H9 (cell line): ENCODE results near the gene CDH23. TPM values are rescaled to one million over a fixed set of nuclear protein-coding genes. Genes with fewer than 3 reads are reported as not detected.

Source experiments
- DNase-seq: peaks from one replicate; pipeline ENCODE4 v3.0.0-alpha.2; 2017
- H2AFZ ChIP-seq: one replicate; pipeline ENCODE4 v1.6.1; 2013; ENCODE audit warnings: mild to moderate bottlenecking, low read length, control low read depth, moderate library complexity
- H2AK5ac ChIP-seq: 2 replicates; pipeline ENCODE4 v1.6.1; 2013; ENCODE audit warnings: low read length, control low read depth, mixed read lengths; ENCODE audit not compliant: insufficient read length
- H2BK120ac ChIP-seq: one replicate; pipeline ENCODE4 v1.6.1; 2013; ENCODE audit warnings: low read depth, mild to moderate bottlenecking, low read length, control low read depth, inconsistent platforms; ENCODE audit not compliant: poor library complexity, severe bottlenecking
- H2BK12ac ChIP-seq: 2 replicates; pipeline ENCODE4 v1.6.1; 2013; ENCODE audit warnings: low read length, control low read depth, mixed read lengths, low read depth; ENCODE audit not compliant: insufficient read length
- H2BK15ac ChIP-seq: 2 replicates; pipeline ENCODE4 v1.6.1; 2013; ENCODE audit warnings: low read depth, low read length, control low read depth
- H2BK20ac ChIP-seq: one replicate; pipeline ENCODE4 v1.6.1; 2013; ENCODE audit warnings: low read depth, mild to moderate bottlenecking, low read length, control low read depth, inconsistent platforms; ENCODE audit not compliant: poor library complexity, severe bottlenecking
- H2BK5ac ChIP-seq: 2 replicates; pipeline ENCODE4 v1.6.1; 2013; ENCODE audit warnings: low read length, control low read depth, mixed read lengths; ENCODE audit not compliant: insufficient read length
- H3K14ac ChIP-seq: 2 replicates; pipeline ENCODE4 v1.6.1; 2013; ENCODE audit warnings: low read length, control low read depth; ENCODE audit not compliant: insufficient read depth
- H3K18ac ChIP-seq: 2 replicates; pipeline ENCODE4 v1.6.1; 2013; ENCODE audit warnings: low read depth, mild to moderate bottlenecking, mixed read lengths, low read length, control low read depth; ENCODE audit not compliant: insufficient read length
- H3K23ac ChIP-seq: 2 replicates; pipeline ENCODE4 v1.6.1; 2013; ENCODE audit warnings: low read length, control low read depth, mixed read lengths, low read depth; ENCODE audit not compliant: insufficient read length
- H3K23me2 ChIP-seq: 2 replicates; pipeline ENCODE4 v1.6.1; 2013; ENCODE audit warnings: low read depth, mild to moderate bottlenecking, mixed read lengths, low read length, control low read depth; ENCODE audit not compliant: insufficient read length, poor library complexity, severe bottlenecking
- H3K27ac ChIP-seq: 2 replicates; pipeline ENCODE4 v1.5.1; 2013; ENCODE audit warnings: low read length, control low read depth, mixed read lengths, low read depth; ENCODE audit not compliant: insufficient read length
- H3K27me3 ChIP-seq: 2 replicates; pipeline ENCODE4 v1.6.1; 2013; ENCODE audit warnings: low read length, control low read depth, inconsistent platforms; ENCODE audit not compliant: insufficient read depth
- H3K4ac ChIP-seq: 2 replicates; pipeline ENCODE4 v1.6.1; 2013; ENCODE audit warnings: low read depth, mild to moderate bottlenecking, control low read depth, inconsistent platforms, low read length, moderate library complexity
- H3K4me1 ChIP-seq: 2 replicates; pipeline ENCODE4 v1.6.1; 2013; ENCODE audit warnings: low read length, control low read depth, inconsistent platforms; ENCODE audit not compliant: insufficient read depth
- H3K4me2 ChIP-seq: 2 replicates; pipeline ENCODE4 v1.6.1; 2013; ENCODE audit warnings: low read length, control low read depth, mixed read lengths; ENCODE audit not compliant: insufficient read length, insufficient read depth
- H3K56ac ChIP-seq: 2 replicates; pipeline ENCODE4 v1.6.1; 2013; ENCODE audit warnings: low read depth, mild to moderate bottlenecking, mixed read lengths, low read length, control low read depth; ENCODE audit not compliant: insufficient read length
- H3K79me1 ChIP-seq: 2 replicates; pipeline ENCODE4 v1.6.1; 2013; ENCODE audit warnings: low read depth, mild to moderate bottlenecking, moderate library complexity, low read length, control low read depth, inconsistent platforms; ENCODE audit not compliant: insufficient read depth, poor library complexity, severe bottlenecking
- H3K79me2 ChIP-seq: 2 replicates; pipeline ENCODE4 v1.6.1; 2013; ENCODE audit warnings: low read length, control low read depth, inconsistent platforms; ENCODE audit not compliant: insufficient read depth
- H3K9ac ChIP-seq: 2 replicates; pipeline ENCODE4 v1.6.1; 2013; ENCODE audit warnings: low read length, control low read depth, mixed read lengths; ENCODE audit not compliant: insufficient read length; ENCODE audit errors: extremely low read depth
- H3K9me3 ChIP-seq: one replicate; pipeline ENCODE4 v1.6.1; 2013; ENCODE audit warnings: low read depth, low read length, inconsistent platforms; ENCODE audit not compliant: control insufficient read depth
- H3T11ph ChIP-seq: one replicate; pipeline ENCODE4 v1.6.1; 2013; ENCODE audit warnings: mild to moderate bottlenecking, low read length, control low read depth, inconsistent platforms
- H4K20me1 ChIP-seq: one replicate; pipeline ENCODE4 v1.6.1; 2013; ENCODE audit not compliant: control insufficient read depth, insufficient read length, insufficient read depth
- H4K5ac ChIP-seq: 2 replicates; pipeline ENCODE4 v1.6.1; 2013; ENCODE audit warnings: low read depth, mild to moderate bottlenecking, mixed read lengths, low read length, control low read depth; ENCODE audit not compliant: insufficient read length
- H4K8ac ChIP-seq: replicated peaks from 2 replicates; pipeline ENCODE4 v1.6.1; 2013; ENCODE audit warnings: low read length, control low read depth, mixed read lengths, low read depth; ENCODE audit not compliant: insufficient read length
- H4K91ac ChIP-seq: 2 replicates; pipeline ENCODE4 v1.6.1; 2013; ENCODE audit warnings: low read depth, mild to moderate bottlenecking, moderate library complexity, mixed read lengths, low read length, control low read depth; ENCODE audit not compliant: insufficient read length
- H3K27ac Mint-ChIP-seq, 3 experiments: 2 replicates in 2 of 3; 3 replicates in 1 of 3; pipeline ENCODE4 v1.8.0; 2020 to 2021; ENCODE audit warnings: mixed read lengths in 3 of 3, mild to moderate bottlenecking in 1 of 3, moderate library complexity in 1 of 3
- H3K27me3 Mint-ChIP-seq: 2 replicates; pipeline ENCODE4 v1.8.0; 2021; ENCODE audit warnings: low read depth, mild to moderate bottlenecking, moderate library complexity, mixed read lengths
- H3K36me3 Mint-ChIP-seq, 3 experiments: 2 replicates in 2 of 3; 3 replicates in 1 of 3; pipeline ENCODE4 v1.8.0; 2020 to 2021; ENCODE audit warnings: low read depth in 3 of 3, mixed read lengths in 3 of 3; ENCODE audit not compliant: insufficient read depth in 1 of 3
- H3K4me1 Mint-ChIP-seq, 2 experiments: 2 replicates each; pipeline ENCODE4 v1.8.0; 2020; ENCODE audit warnings: mixed read lengths in 2 of 2
- H3K4me3 Mint-ChIP-seq, 2 experiments: 2 replicates in 1 of 2; 3 replicates in 1 of 2; pipeline ENCODE4 v1.8.0; 2020 to 2021; ENCODE audit warnings: mild to moderate bottlenecking in 2 of 2, mixed read lengths in 2 of 2, moderate library complexity in 1 of 2
- H3K9me3 Mint-ChIP-seq, 2 experiments: 2 replicates in 1 of 2; 3 replicates in 1 of 2; pipeline ENCODE4 v1.8.0; 2020; ENCODE audit warnings: mild to moderate bottlenecking in 2 of 2, mixed read lengths in 2 of 2, moderate library complexity in 1 of 2
- CTCF ChIP-seq: fragments of 200-600 bp; sonication (generic); conservative IDR thresholded peaks from 3 replicates; pipeline ENCODE4 v1.8.0; 2021; ENCODE audit warnings: antibody characterized with exemption, mild to moderate bottlenecking
- WGBS: extraction: QIAGEN DNeasy Blood & Tissue Kit; methylation state at CpG from one replicate; pipeline ENCODE4 v1.1.7; 2013; ENCODE audit warnings: missing lambda C conversion rate, low lambda C conversion rate, mixed read lengths; ENCODE audit not compliant: insufficient read length; ENCODE audit errors: extremely low coverage; 5-methylcytosine and 5-hydroxymethylcytosine counted together
- total RNA-seq: library from RNA; stranded (reverse); gene quantifications from 2 replicates; pipeline ENCODE4 v1.2.1, GENCODE V29; 2021

CDH23 gene
- total RNA-seq, 1 experiment from 2014 or later, result 2.1 TPM

GRCh38 chr10:71834343-71834674 is 437.6 kb downstream of the CDH23 start:
- Histone ChIP-seq H3K9me3 (no peaks in the 10 kb centered on the region), H3K79me2 (peaks cover 41% of the 10 kb centered on the region; the same call in 1 of the 2 replicates), H3K18ac (no peak overlapping the region), H3K56ac (no peak overlapping the region), H2BK12ac (no peak overlapping the region), H3T11ph (no peak overlapping the region), H4K5ac (no peak overlapping the region), H2AFZ (no peak overlapping the region), H2AK5ac (no peak overlapping the region), H2BK5ac (no peak overlapping the region), H2BK20ac (no peak overlapping the region), H3K4ac (no peak overlapping the region), H3K23ac (no peak overlapping the region), H3K27ac (no peak overlapping the region), H3K9ac (no peak overlapping the region), H3K27me3 (no peaks in the 10 kb centered on the region), H2BK120ac (no peak overlapping the region), H3K4me1 (peaks cover 7% of the 10 kb centered on the region; the same call in 1 of the 2 replicates), H2BK15ac (no peak overlapping the region), H3K23me2 (no peaks in the 10 kb centered on the region), H4K20me1 (no peaks in the 10 kb centered on the region), H3K79me1 (peaks cover 13% of the 10 kb centered on the region), H3K14ac (no peak overlapping the region), H4K91ac (no peak overlapping the region), H3K4me2 (no peak overlapping the region), H4K8ac (no peak overlapping the region)
- Mint-ChIP-seq H3K27me3 (no peaks in the 10 kb centered on the region), H3K9me3 (no peaks in the 10 kb centered on the region), H3K4me1 (peaks cover 32 to 34% of the 10 kb centered on the region in 2 experiments), H3K27ac (no peak overlapping the region), H3K4me3 (no peak overlapping the region), H3K36me3 (peaks cover 24 to 41% (median 31%) of the 10 kb centered on the region in 3 experiments; a peak in 6 of 7 replicates)
- no CpG with 5 or more reads among the region's 14 CpGs for WGBS
- no peak for TF ChIP-seq CTCF
- no peak for DNase-seq
